Vagina (tissue), 2 donors: ENCODE results near the gene SNX22.

ENCODE experiments used
- CTCF ChIP-seq, 3 experiments: fragments of 450-650 bp in 2 of 3; fragments of 200-600 bp in 1 of 3; sonication (generic) in 1 of 3; IDR thresholded peaks; one replicate each; pipeline ENCODE4 v1.5.1; 2017 to 2019; ENCODE audit warnings: antibody characterized with exemption in 3 of 3, mild to moderate bottlenecking in 2 of 3, moderate library complexity in 2 of 3
- POLR2A ChIP-seq, 2 donors: fragments of 450-650 bp; IDR thresholded peaks; one replicate each; pipeline ENCODE4 v1.6.1; 2017; ENCODE audit warnings: antibody characterized with exemption in 2 of 2, mild to moderate bottlenecking in 2 of 2, moderate library complexity in 2 of 2
- POLR2AphosphoS5 ChIP-seq, 2 donors: sonication (generic); formaldehyde crosslinking; IDR thresholded peaks; one replicate each; pipeline ENCODE4 v1.9.0; 2017; ENCODE audit warnings: antibody characterized with exemption in 2 of 2, mild to moderate bottlenecking in 2 of 2, low read depth in 1 of 2; ENCODE audit not compliant: insufficient read depth in 1 of 2

DNA sequence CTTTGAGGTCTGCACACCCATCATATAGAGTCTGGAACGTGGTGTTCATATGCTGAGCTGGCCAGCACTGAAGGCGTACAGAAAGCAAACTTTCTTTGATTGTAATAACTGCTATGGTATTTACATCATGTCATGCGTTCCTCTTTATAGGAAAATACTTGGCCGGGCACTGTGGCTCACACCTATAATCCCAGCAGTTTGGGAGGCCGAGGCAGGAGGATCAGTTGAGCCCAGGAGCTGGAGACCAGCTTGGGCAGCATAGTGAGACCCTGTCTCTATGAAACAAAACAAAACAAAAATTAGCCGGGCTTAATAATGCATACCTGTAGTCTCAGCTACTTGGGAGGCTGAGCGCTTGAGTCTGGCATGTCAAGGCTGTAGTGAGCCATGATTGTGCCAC lies 3.4 kb upstream of the SNX22 start:
- TF ChIP-seq POLR2AphosphoS5 (IDR thresholded peaks at IDR 0.05; ENCODE audit: insufficient read depth in 1 of 2, low read depth in 1 of 2) (no peak), CTCF (IDR thresholded peaks at IDR 0.05) (no peak), POLR2A (IDR thresholded peaks at IDR 0.05) (no peak)
